CD4-positive, alpha-beta T cell treated with Interleukin-15 for 4 hours (primary cell): ENCODE results near the gene SCEL.

Experiments used
- DNase-seq: peaks from one replicate; pipeline ENCODE4 v3.0.0-alpha.2; 2020; ENCODE audit warnings: low spot score

Gene SCEL

DNA sequence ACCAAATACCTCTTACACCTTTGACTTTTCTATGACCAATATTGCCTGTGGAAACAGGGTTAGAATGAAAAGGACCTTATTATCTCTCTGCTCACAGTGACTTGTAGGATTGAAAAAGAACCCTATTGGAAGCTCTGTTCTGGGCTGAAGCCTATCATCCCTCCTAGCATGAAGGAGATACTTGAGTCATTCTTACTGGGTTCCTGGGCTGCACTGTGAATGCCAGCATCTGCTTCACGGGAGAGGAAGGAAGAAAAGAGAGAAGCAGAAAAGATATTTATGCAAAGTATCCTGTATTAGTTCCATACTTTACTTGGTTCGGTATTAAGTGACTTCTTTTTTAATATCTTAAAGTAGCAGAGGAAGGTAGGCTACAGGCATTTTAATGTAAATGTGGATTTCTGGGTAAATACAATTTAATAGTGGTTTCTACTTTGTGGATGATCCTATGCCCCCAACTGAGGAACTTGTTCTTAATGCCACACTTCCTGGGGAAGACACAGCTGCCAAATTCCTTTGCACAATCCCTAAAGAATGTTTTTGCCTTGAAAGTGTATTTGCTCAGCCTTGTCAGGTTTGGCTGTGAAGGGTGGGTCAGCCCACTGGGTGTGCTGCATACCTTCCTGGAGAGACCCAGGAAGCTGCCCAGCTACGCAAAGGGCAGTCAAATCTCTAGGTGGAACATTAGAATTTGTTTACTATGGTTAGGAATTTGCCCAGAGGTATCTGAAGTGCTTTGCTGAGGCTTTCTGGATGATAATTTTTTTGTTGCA is 13.7 kb upstream of the SCEL start:
- no peak for DNase-seq

GRCh38 chr13:77522444-77522843 is 13.1 kb upstream of the SCEL start:
- no peak for DNase-seq

GRCh38 chr13:77523386-77523785 is 12.1 kb upstream of the SCEL start:
- DNase-seq = no peak

GRCh38 chr13:77523834-77524728 is 11.4 kb upstream of the SCEL start:
- DNase-seq = no peak

- no peak for DNase-seq
Observed at GRCh38 chr13:77528414-77528813, 7.1 kb upstream of the SCEL start.

- no peak for DNase-seq
Observed at GRCh38 chr13:77528834-77529500, 6.5 kb upstream of the SCEL start.

DNA sequence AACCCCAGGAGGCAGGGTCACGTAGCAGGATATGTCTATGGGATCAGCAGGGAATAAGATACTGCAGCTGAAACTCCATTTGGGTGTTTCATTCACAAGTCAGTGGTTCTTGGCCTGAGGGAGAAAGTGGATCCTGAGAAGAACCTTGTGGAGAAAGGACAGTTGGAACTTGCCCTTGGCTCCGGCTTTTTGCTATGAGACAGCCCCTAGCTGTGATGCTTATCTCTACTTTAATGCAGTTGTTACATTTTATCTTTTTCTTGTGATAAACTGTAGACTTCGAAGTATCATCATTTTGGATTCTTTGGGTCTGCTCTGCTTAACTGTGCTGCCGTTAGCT is 6.0 kb upstream of the SCEL start:
- no peak for DNase-seq

GRCh38 chr13:77530875-77531274 is 4.6 kb upstream of the SCEL start:
- DNase-seq = no peak

- no peak for DNase-seq
Observed at GRCh38 chr13:77532983-77533382, 2.5 kb upstream of the SCEL start.

- no peak for DNase-seq
Observed at GRCh38 chr13:77533875-77534788, 1.4 kb upstream of the SCEL start.

GRCh38 chr13:77536358-77536757 is 852 bp downstream of the SCEL start:
- DNase-seq = no peak

DNA sequence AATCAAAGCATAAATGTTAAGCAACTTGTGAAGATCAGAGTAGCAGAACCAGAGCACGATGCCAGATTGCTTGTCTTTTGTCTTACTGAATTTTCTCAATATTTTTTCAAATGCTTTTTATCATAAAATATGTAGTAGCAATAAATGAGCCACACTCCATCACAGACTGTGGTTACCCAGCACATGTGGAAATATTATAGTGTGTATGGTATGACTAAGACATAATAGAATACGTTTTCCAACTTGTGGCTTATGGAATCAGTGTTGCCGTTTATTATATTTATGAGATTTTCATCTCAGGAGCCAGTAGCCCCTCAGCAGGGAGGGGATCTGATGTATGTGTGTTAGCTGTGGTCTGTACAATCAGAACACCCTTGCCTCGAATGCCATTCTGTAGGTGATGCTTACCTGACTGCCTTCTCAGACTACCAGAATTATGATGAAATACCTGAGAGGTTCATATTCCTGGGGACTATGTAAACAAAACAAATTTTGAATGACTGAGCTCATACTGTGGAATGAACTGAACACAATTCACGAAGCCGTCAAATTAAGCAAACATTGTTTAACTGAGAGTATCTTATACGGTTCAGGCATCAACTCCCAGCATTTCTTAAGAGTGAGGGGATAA is 1.9 kb downstream of the SCEL start:
- DNase-seq = no peak

- no peak for DNase-seq
Observed at GRCh38 chr13:77543711-77544110, 8.2 kb downstream of the SCEL start.

GRCh38 chr13:77544355-77544754 is 8.8 kb downstream of the SCEL start:
- no peak for DNase-seq

DNA sequence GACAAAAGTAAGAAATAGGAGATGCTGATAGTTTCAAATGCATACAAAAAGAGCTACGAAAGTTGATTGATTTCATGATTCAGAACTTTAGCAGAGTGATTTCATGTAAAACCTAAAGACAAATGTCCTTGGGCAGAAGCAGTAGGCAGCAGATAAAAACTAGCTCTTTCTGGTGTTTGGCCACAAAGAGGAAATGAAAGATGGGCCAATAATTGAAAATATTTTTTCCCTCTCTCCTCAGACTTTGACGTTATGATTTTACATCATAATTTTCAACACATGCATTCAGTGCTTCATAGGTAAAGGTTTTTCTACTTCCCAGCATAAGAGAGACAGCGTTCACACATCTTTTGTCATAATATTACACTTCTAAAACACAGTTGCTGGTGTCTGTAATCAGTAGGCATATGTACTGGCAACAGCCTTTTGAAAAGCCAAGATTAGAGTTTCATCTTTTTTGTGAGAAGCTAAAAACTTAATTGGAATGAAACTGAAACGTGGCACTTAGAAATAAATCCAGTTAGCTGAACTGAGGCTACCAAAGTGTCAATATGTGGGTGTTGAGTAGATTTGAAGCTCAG is 9.3 kb downstream of the SCEL start:
- DNase-seq = no peak

DNA sequence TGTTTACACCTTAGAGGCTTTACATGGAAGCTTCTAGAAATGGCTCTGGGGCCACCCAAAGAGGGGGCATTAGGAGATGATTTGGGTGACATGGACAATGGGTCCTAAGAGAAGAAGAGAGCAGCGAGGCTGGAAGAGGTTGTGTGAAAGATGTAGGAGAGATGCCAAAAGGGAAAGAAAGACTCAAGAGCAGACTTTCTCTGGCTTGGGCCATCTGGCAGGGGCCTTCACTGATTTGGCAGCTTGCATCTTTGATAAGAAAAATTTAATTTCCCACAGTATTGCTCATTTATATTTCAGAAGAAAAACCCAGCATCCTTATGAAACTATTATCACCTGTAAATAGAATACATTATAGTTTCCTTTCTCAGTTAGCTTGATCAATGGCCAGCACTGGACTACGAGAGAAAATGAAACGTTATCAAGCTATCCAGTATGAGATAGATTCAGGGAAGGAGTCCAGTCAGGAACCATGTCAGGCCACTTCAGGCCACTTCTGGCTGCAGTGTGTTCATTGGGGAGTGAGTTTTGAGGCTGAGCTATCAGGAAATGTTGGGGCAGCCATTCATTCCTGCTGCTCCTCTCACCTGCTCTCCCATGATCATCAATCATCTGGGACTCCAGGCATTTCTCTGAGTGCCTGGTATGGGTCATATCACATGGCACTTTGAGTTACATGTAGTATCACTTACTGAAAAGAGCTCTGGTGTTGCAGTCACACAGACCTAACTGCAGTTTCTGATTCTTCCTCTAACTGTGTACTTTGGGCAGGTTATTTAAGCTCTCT is 10.3 kb downstream of the SCEL start:
- DNase-seq = no peak

GRCh38 chr13:77548095-77548494 is 12.6 kb downstream of the SCEL start:
- no peak for DNase-seq

GRCh38 chr13:77548594-77548993 is 13.1 kb downstream of the SCEL start:
- DNase-seq = no peak

DNA sequence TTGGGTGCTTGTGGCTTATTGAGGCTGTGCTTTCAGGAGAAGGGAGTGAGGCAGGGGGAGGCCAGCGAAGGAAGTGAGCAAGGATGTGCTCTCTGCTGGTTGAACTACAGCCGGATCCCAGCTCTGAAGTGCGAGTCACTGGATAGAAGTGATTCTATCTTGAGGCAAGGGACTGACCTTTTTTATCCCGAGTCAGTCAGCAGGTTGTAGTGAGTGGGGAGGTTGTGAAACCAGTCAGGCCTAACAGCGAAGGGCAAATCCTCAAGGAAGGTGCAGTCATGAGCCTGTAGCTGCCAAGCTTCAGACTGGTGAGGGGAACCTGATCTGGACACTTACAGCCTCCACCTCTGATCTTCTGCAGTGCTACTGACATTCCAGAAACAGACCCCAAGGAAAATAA is 18.6 kb downstream of the SCEL start:
- no peak for DNase-seq

DNA sequence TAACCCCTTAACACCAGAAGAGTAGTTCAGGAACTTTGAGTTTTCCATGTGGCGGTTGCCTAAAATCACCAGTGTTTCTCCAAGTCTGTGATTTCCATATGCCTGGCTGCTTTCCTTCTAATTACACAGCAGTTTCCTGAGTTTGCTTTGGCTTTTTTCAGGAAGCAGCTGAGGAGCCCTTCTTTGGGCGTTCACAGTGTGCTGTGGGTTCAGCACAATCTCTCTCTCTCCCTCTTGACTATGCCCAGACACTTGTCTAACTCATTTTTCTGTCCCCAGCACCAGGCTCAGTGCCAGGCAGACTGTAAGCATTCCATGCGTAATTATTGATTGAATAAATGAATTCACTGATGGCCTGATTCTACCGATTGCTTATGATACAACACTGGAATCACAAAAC is 19.7 kb downstream of the SCEL start:
- no peak for DNase-seq
